Bone marrow (tissue), 2 donors: ENCODE data around the gene FYB2.

Experiments used
- DNase-seq, 2 donors: peaks; one replicate each; lab custom pipeline; 2025; lab: John Stamatoyannopoulos, UW

FYB2 gene, protein sequence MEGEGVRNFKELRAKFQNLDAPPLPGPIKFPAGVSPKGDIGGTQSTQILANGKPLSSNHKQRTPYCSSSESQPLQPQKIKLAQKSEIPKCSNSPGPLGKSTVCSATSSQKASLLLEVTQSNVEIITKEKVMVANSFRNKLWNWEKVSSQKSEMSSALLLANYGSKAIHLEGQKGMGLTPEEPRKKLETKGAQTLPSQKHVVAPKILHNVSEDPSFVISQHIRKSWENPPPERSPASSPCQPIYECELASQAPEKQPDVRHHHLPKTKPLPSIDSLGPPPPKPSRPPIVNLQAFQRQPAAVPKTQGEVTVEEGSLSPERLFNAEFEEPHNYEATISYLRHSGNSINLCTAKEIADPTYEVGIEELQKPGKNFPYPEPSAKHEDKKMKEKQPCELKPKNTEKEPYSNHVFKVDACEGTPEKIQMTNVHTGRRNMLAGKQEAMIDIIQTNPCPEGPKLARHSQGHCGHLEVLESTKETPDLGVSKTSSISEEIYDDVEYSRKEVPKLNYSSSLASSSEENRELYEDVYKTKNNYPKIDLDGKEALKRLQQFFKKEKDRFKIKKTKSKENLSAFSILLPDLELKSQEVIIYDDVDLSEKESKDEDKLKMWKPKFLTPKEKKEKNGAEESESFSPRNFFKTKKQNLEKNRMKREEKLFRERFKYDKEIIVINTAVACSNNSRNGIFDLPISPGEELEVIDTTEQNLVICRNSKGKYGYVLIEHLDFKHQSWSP

GRCh38 chr1:56819387-56819899, at the start of gene FYB2:
TSS of gene FYB2 (minus strand) at chr1:56819404. CDS start at chr1:56819290, 114 bp downstream.
- DNase-seq: no peak

- no peak for DNase-seq
Observed at GRCh38 chr1:56868761-56869160, 49.6 kb upstream of the FYB2 start.

DNA sequence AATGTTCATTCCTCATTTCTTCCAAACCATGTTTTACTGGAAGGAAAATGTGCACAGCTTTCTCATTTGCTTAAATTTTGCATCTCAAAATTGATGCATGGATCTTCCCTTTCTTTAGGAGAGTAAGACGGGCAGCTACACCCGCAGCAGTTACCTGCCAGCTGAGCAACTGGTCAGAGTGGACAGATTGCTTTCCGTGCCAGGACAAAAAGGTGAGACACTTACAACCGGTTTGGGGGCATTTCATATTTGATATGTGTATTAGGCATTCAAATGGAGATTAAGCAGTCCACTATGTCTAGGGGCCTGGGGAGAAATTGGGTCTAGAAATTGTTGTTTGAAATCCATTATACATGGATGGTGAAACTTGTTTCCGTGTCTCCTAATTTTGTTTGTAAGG, 48.3 kb upstream of the FYB2 start:
- DNase-seq: no peak

- DNase-seq: no peak
Observed at GRCh38 chr1:56866656-56867055, 47.5 kb upstream of the FYB2 start.

- DNase-seq: no peak
Observed at GRCh38 chr1:56864430-56864829, 45.2 kb upstream of the FYB2 start.

DNA sequence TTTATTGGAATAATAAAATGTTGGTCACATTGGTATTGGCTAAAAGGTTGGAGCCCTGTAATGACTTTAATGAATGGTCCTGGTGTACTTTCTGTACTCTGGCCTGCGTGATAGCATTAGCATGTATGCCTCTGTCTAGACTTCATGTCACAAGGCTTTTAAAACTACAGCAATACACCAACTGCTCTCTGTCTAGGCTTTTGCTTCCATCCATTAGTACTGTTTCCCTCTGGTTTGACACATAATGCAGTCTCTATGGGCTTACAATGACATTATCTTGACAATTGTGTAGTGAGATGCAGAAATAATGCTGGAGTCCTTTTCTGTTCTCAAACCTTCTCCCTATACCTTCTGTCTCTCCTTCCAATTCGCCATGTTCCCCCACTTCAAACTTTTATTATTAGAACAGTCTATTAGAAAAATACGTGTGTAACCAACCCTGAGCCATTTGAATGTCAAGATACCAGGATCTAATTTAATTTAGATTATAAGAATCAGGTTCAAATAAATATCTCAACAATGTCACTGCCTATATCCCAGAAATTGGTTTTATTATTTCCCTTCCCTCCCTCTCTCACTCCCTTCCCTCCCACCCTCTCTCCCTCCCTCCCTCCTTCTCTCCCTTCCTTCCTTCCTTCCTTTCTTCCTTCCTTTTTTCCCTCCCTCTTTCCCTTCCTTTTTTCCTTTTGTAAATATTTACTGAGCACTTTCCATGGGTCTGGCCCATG, 44.2 kb upstream of the FYB2 start:
- no peak for DNase-seq

- DNase-seq: no peak
Observed at GRCh38 chr1:56859287-56859686, 40.1 kb upstream of the FYB2 start.

DNA sequence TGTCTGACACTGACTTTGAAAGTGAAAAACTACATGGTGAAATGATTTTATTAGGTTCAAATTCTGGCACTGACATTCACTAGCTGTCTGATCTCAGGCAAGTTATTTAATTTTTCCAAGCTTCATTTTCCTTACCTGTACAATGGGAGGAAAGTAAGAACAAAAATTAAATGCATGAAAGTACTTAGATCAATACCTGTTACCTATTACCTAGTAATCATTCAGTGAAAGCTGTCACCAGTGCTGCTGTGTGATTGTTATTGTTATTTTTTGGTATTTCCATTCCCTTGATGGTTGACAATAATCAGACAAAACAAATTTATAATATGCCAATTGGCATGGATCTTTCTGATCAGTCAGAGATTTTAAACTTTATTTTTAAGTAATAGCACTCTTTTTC, 37.0 kb upstream of the FYB2 start:
- no peak for DNase-seq

GRCh38 chr1:56855190-56855589, 36.0 kb upstream of the FYB2 start:
- no peak for DNase-seq

- DNase-seq: no peak
Observed at GRCh38 chr1:56854521-56855099, 35.4 kb upstream of the FYB2 start, which contains the start of gene C8A. TSS of gene C8A (plus strand) at chr1:56854797. CDS start at chr1:56854902, 105 bp downstream.

DNA sequence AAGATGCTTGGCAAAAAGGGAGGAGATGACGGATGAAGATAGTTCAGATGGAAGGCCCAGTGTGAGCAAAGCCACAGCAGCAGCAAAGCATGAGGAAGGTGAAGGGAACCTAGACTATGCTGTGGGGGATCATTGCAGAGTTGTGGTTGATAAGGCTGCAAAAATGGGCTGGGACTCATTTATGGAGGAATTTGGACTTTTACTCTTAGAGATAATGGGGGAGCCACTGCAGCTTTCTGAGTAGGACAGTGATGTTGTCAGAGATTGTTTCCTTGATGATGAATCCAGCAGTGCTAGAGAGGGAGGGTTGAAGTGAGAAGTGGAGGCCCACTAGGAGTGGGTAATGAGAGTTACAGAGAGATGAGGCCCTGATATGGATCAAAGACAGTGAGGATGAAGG, 33.3 kb upstream of the FYB2 start:
- no peak for DNase-seq

GRCh38 chr1:56850922-56851321, 31.7 kb upstream of the FYB2 start:
- no peak for DNase-seq

GRCh38 chr1:56850411-56850810, 31.2 kb upstream of the FYB2 start:
- DNase-seq: no peak

- DNase-seq: no peak
Observed at GRCh38 chr1:56849750-56850149, 30.5 kb upstream of the FYB2 start.

DNA sequence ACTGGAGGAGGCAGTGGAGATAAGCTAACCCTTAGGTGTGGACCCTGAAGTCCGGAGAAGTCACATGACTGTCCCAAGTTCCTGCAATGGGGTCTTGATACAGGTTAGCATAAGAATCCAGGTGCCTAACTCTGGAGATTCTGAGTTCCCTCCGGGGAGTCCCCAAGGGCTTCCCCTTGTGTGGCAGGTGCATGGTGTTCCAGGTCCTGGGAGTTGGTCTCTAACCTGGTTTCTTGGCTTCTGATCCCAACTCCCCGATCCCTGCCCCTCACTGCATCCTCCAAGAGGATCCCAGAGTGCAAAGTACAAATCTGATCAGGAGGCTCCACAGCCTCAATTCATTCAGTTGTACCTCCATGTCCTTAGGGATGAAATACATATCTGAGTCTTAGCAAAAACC, 26.1 kb upstream of the FYB2 start:
- no peak for DNase-seq

- no peak for DNase-seq
Observed at GRCh38 chr1:56844545-56845136, 25.4 kb upstream of the FYB2 start.

DNA sequence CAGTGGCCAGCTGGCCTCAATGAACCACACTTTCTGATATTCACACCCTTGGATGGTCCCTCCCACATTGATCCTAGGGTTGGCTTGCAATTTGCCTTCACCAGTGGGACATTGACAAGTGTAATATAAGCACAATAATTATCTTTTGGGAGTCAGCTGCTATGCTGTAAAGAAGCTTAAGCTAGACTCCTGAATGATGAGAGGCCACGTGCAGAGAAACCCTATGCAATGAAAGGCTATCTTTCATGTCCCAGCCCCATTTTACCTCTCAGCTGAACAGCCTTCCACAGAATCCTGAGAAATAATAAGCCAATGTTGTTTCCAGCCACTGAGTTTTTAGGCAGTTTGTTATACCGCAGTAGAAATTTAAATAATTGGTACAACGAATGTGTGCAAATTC, 24.3 kb upstream of the FYB2 start:
- DNase-seq: no peak

GRCh38 chr1:56838759-56839158, 19.6 kb upstream of the FYB2 start:
- DNase-seq: no peak

- no peak for DNase-seq
Observed at GRCh38 chr1:56837244-56837939, 18.2 kb upstream of the FYB2 start.

DNA sequence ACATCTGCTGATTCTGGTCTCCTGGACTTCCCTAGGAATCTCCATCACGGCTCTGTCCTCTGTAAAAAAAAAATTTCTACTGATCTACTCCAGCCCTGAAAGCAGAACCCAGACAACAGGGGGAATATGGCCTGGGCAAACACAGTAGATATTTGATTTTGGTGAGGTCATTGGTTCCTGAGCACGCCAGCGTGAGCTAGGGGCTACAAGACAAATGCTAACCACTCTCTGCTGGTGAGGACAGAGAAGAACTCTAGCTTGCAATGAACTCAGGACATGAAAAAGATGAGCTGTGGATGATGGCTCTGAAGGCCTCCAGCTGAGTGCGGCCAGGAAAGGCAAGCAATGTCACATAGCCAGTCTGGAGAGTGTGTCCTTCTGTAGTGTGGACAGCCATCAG, 17.2 kb upstream of the FYB2 start:
- DNase-seq: no peak

- no peak for DNase-seq
Observed at GRCh38 chr1:56835657-56836056, 16.5 kb upstream of the FYB2 start.
